H1 (cell line): Measurements from ENCODE around the gene NEFH. TPM values are rescaled to one million over a fixed set of nuclear protein-coding genes. Genes with fewer than 3 reads are reported as not detected.

ENCODE experiments used
- BCL11A ChIP-seq, 2 experiments: IDR thresholded peaks; one replicate each; pipeline ENCODE4 v1.6.1; 2011; ENCODE audit warnings: low read depth in 2 of 2, low read length in 2 of 2, mild to moderate bottlenecking in 2 of 2
- BRCA1 ChIP-seq: IDR thresholded peaks from 2 replicates; pipeline ENCODE4 v1.6.1; 2012; ENCODE audit warnings: low read depth, low read length, improper control_type of control experiment
- EGR1 ChIP-seq: IDR thresholded peaks from 2 replicates; pipeline ENCODE4 v1.6.1; 2011; ENCODE audit warnings: low read depth, low read length, borderline replicate concordance
- GTF2F1 ChIP-seq: IDR thresholded peaks from 2 replicates; pipeline ENCODE4 v1.6.1; 2012; ENCODE audit warnings: low read depth, low read length, improper control_type of control experiment, borderline replicate concordance
- SP4 ChIP-seq: IDR thresholded peaks from 2 replicates; pipeline ENCODE4 v1.6.1; 2012; ENCODE audit warnings: low read length, inconsistent platforms
- polyA plus RNA-seq, 7 experiments: library from polyadenylated mRNA; depleted of rRNA in 3 of 7; stranded (reverse) in 5 of 7; unstranded in 2 of 7; fragments of >200 nt in 5 of 7; fragments of 200-250 nt in 2 of 7; gene quantifications; 1 replicate in 5 of 7; 2 replicates in 1 of 7; 4 replicates in 1 of 7; pipeline versions ENCODE4 v1.2.1 to v1.2.3, GENCODE V29; 2011 to 2013; ENCODE audit warnings: missing spikeins in 2 of 7, mixed read lengths in 2 of 7
- total RNA-seq: library from RNA; stranded (reverse); fragmentation: NEBNext Ultra II Directional; extraction: Animal tissue kit (Norgen Biotek cat#: 25700); gene quantifications from 2 replicates; pipeline ENCODE4 v1.2.1, GENCODE V29; 2021

NEFH gene
- total and polyA plus RNA-seq, 2 of the 8 experiments (the other 6 are each of a cell fraction or from before 2014, with no cell fraction given), result 0.57 to 2.3 TPM

DNA sequence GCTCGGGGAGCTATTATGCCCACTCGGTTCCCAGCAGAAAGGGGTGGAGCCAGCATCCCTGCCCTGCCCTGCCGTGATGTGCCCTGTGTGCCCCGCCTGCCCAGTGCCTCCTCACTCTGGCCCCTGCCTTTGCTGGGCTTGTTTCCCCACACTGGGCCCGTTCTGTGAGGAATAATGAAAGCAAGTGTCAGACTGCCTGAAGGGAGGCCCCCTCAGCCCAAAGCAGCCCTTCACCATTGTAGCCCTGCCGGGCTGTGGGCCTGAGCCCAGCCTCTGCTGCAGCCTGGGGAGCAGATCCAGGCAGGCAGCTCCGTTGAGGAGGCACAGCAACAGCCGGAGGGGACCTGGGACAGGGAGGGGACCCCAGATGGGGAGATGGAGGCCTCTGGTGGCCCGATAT lies 20.2 kb upstream of the NEFH start (continued):
- TF ChIP-seq EGR1 (no peak), SP4 (no peak), BRCA1 (no peak), BCL11A (IDR thresholded peaks at IDR 0.05; ENCODE audit: low read depth in 2 of 2, low read length in 2 of 2) (no peak), GTF2F1 (no peak)
